WTC11 (cell line): ENCODE results near the gene METTL15.

Experiments used
- ATF3 ChIP-seq: sonication (generic); formaldehyde crosslinking; conservative IDR thresholded peaks from 2 replicates; pipeline ENCODE4 v1.8.1; 2022; ENCODE audit warnings: mild to moderate bottlenecking, missing genetic modification reagents
- CREB1 ChIP-seq: sonication (generic); formaldehyde crosslinking; IDR thresholded peaks from 2 replicates; pipeline ENCODE4 v1.8.0; 2023; ENCODE audit warnings: mild to moderate bottlenecking, missing genetic modification reagents
- CTCF ChIP-seq: fragments of 200-600 bp; IDR thresholded peaks from 2 replicates; pipeline ENCODE4 v1.8.0; 2022; ENCODE audit warnings: antibody characterized with exemption
- E2F1 ChIP-seq: sonication (generic); formaldehyde crosslinking; IDR thresholded peaks from 2 replicates; pipeline ENCODE4 v1.8.0; 2022; ENCODE audit warnings: mild to moderate bottlenecking, missing genetic modification reagents
- FOXJ3 ChIP-seq: sonication (generic); formaldehyde crosslinking; IDR thresholded peaks from 2 replicates; pipeline ENCODE4 v1.9.0; 2021; ENCODE audit warnings: missing genetic modification reagents, mild to moderate bottlenecking, borderline replicate concordance
- HMGXB4 ChIP-seq: sonication (generic); formaldehyde crosslinking; IDR thresholded peaks from 2 replicates; pipeline ENCODE4 v1.8.1; 2023; ENCODE audit warnings: mild to moderate bottlenecking, moderate library complexity, missing genetic modification reagents
- MAX ChIP-seq: sonication (generic); formaldehyde crosslinking; IDR thresholded peaks from 2 replicates; pipeline ENCODE4 v1.8.0; 2022; ENCODE audit warnings: mild to moderate bottlenecking, missing genetic modification reagents
- NR1H2 ChIP-seq: sonication (generic); formaldehyde crosslinking; IDR thresholded peaks from 2 replicates; pipeline ENCODE4 v1.9.0; 2021; ENCODE audit warnings: mild to moderate bottlenecking, moderate library complexity, missing genetic modification reagents
- RELA ChIP-seq: sonication (generic); formaldehyde crosslinking; IDR thresholded peaks from 2 replicates; pipeline ENCODE4 v1.8.1; 2022; ENCODE audit warnings: missing genetic modification reagents, mild to moderate bottlenecking, borderline replicate concordance
- TEAD1 ChIP-seq: sonication (generic); formaldehyde crosslinking; IDR thresholded peaks from 2 replicates; pipeline ENCODE4 v1.8.0; 2022; ENCODE audit warnings: mild to moderate bottlenecking, missing genetic modification reagents
- USF1 ChIP-seq: sonication (generic); formaldehyde crosslinking; IDR thresholded peaks from 2 replicates; pipeline ENCODE4 v1.8.0; 2022; ENCODE audit warnings: mild to moderate bottlenecking, missing genetic modification reagents
- ZNF232 ChIP-seq: sonication (generic); formaldehyde crosslinking; IDR thresholded peaks from 2 replicates; pipeline ENCODE4 v1.8.0; 2022; ENCODE audit warnings: mild to moderate bottlenecking, missing genetic modification reagents

- TF ChIP-seq MAX (CRISPR knock-in tag) (no peak), NR1H2 (CRISPR knock-in tag) (no peak), E2F1 (CRISPR knock-in tag) (no peak), CTCF (no peak), HMGXB4 (no peak), CREB1 (CRISPR knock-in tag) (no peak), USF1 (no peak), ZNF232 (CRISPR knock-in tag) (no peak), FOXJ3 (CRISPR knock-in tag) (no peak), RELA (no peak), TEAD1 (no peak), ATF3 (no peak)
Measured at GRCh38 chr11:28098257-28098656, 9.9 kb upstream of the METTL15 start.
